ENCODE measurements around the gene PNMA1. TPM values are rescaled to one million over a fixed set of nuclear protein-coding genes. Genes with fewer than 3 reads are reported as not detected.

The PNMA1 gene
- total and polyA plus RNA-seq, 9 of the 15 experiments (the other 6 are each of a cell fraction or from before 2014, with no cell fraction given): 1.7 to 26.4 (median 8.7) TPM

- no peak for TF ChIP-seq RB1 (IDR thresholded peaks at IDR 0.05; ENCODE audit: low read depth)
- no peak for TF ChIP-seq NCOA6 (IDR thresholded peaks at IDR 0.05)
- no peak for TF ChIP-seq SREBF1 (IDR thresholded peaks at IDR 0.05; ENCODE audit: borderline replicate concordance, low read depth, low read length)
- no peak for TF ChIP-seq RFX5 (IDR thresholded peaks at IDR 0.05; ENCODE audit: low read depth, low read length)
- TF ChIP-seq, protein P1, sequence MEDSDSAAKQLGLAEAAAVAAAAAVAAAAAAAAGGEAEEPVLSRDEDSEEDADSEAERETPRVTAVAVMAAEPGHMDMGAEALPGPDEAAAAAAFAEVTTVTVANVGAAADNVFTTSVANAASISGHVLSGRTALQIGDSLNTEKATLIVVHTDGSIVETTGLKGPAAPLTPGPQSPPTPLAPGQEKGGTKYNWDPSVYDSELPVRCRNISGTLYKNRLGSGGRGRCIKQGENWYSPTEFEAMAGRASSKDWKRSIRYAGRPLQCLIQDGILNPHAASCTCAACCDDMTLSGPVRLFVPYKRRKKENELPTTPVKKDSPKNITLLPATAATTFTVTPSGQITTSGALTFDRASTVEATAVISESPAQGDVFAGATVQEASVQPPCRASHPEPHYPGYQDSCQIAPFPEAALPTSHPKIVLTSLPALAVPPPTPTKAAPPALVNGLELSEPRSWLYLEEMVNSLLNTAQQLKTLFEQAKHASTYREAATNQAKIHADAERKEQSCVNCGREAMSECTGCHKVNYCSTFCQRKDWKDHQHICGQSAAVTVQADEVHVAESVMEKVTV (CRISPR knock-in tag; IDR thresholded peaks at IDR 0.05): no peak
- TF ChIP-seq ETV5 (CRISPR knock-in tag; IDR thresholded peaks at IDR 0.05; ENCODE audit: low read depth): no peak
- TF ChIP-seq POLR2AphosphoS2 (IDR thresholded peaks at IDR 0.05; ENCODE audit: low read length): no peak
- no peak for TF ChIP-seq NR4A1 (CRISPR knock-in tag; IDR thresholded peaks at IDR 0.05)
- TF ChIP-seq NR4A1 (tag; IDR thresholded peaks at IDR 0.05): no peak
- TF ChIP-seq, protein P2, sequence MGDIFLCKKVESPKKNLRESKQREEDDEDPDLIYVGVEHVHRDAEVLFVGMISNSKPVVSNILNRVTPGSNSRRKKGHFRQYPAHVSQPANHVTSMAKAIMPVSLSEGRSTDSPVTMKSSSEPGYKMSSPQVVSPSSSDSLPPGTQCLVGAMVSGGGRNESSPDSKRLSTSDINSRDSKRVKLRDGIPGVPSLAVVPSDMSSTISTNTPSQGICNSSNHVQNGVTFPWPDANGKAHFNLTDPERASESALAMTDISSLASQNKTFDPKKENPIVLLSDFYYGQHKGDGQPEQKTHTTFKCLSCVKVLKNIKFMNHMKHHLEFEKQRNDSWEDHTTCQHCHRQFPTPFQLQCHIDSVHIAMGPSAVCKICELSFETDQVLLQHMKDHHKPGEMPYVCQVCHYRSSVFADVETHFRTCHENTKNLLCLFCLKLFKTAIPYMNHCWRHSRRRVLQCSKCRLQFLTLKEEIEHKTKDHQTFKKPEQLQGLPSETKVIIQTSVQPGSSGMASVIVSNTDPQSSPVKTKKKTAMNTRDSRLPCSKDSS (IDR thresholded peaks at IDR 0.05; ENCODE audit: low read depth, partially characterized antibody): no peak
- no peak for TF ChIP-seq ZNF311 (CRISPR knock-in tag; IDR thresholded peaks at IDR 0.05)
- TF ChIP-seq, protein P3, sequence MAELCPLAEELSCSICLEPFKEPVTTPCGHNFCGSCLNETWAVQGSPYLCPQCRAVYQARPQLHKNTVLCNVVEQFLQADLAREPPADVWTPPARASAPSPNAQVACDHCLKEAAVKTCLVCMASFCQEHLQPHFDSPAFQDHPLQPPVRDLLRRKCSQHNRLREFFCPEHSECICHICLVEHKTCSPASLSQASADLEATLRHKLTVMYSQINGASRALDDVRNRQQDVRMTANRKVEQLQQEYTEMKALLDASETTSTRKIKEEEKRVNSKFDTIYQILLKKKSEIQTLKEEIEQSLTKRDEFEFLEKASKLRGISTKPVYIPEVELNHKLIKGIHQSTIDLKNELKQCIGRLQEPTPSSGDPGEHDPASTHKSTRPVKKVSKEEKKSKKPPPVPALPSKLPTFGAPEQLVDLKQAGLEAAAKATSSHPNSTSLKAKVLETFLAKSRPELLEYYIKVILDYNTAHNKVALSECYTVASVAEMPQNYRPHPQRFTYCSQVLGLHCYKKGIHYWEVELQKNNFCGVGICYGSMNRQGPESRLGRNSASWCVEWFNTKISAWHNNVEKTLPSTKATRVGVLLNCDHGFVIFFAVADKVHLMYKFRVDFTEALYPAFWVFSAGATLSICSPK (IDR thresholded peaks at IDR 0.05; ENCODE audit: borderline replicate concordance): no peak
Measured at GRCh38 chr14:73722581-73722980, 8.4 kb upstream of the PNMA1 start (continued).
